Measurements from ENCODE around the gene RXFP1.

Gene RXFP1

DNA sequence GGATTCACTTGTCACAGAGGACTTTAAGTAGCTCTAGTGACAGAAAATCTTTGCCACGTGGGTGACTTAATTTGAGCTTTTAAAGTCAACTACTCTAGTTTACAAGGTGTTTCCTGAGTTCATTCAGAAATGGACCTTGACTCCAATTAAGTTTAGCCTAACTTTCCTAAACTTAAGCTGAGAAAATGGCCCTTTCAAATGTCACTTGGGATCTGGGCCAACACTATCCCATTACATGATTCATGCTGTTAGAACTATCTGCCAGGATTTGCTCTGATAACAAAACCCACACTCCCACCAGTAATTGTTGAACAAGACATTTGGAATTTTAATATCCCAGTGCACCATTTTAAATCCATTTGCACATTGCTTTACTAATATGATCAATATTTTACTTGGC, 109.2 kb downstream of the RXFP1 start:
- H3K27ac ChIP-seq (replicated peaks): no peak overlapping the region
- TF ChIP-seq GABPA (IDR thresholded peaks at IDR 0.05; ENCODE audit: low read depth): no peak
- TF ChIP-seq, protein P1, sequence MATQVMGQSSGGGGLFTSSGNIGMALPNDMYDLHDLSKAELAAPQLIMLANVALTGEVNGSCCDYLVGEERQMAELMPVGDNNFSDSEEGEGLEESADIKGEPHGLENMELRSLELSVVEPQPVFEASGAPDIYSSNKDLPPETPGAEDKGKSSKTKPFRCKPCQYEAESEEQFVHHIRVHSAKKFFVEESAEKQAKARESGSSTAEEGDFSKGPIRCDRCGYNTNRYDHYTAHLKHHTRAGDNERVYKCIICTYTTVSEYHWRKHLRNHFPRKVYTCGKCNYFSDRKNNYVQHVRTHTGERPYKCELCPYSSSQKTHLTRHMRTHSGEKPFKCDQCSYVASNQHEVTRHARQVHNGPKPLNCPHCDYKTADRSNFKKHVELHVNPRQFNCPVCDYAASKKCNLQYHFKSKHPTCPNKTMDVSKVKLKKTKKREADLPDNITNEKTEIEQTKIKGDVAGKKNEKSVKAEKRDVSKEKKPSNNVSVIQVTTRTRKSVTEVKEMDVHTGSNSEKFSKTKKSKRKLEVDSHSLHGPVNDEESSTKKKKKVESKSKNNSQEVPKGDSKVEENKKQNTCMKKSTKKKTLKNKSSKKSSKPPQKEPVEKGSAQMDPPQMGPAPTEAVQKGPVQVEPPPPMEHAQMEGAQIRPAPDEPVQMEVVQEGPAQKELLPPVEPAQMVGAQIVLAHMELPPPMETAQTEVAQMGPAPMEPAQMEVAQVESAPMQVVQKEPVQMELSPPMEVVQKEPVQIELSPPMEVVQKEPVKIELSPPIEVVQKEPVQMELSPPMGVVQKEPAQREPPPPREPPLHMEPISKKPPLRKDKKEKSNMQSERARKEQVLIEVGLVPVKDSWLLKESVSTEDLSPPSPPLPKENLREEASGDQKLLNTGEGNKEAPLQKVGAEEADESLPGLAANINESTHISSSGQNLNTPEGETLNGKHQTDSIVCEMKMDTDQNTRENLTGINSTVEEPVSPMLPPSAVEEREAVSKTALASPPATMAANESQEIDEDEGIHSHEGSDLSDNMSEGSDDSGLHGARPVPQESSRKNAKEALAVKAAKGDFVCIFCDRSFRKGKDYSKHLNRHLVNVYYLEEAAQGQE (IDR thresholded peaks at IDR 0.05; ENCODE audit: insufficient replicate concordance, low read depth): no peak
- no peak for TF ChIP-seq POLR2AphosphoS5 (IDR thresholded peaks at IDR 0.05; ENCODE audit: low read depth)
- TF ChIP-seq, protein P2, sequence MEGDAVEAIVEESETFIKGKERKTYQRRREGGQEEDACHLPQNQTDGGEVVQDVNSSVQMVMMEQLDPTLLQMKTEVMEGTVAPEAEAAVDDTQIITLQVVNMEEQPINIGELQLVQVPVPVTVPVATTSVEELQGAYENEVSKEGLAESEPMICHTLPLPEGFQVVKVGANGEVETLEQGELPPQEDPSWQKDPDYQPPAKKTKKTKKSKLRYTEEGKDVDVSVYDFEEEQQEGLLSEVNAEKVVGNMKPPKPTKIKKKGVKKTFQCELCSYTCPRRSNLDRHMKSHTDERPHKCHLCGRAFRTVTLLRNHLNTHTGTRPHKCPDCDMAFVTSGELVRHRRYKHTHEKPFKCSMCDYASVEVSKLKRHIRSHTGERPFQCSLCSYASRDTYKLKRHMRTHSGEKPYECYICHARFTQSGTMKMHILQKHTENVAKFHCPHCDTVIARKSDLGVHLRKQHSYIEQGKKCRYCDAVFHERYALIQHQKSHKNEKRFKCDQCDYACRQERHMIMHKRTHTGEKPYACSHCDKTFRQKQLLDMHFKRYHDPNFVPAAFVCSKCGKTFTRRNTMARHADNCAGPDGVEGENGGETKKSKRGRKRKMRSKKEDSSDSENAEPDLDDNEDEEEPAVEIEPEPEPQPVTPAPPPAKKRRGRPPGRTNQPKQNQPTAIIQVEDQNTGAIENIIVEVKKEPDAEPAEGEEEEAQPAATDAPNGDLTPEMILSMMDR (IDR thresholded peaks at IDR 0.05; ENCODE audit: insufficient read depth, low read length): no peak
- no peak for DNase-seq (ENCODE audit: low read depth in 1 of 2, low spot score in 1 of 2)
- H3K27me3 ChIP-seq (ENCODE audit: insufficient read depth, poor library complexity, severe bottlenecking): no peaks in the 10 kb centered on the region
- H3K4me3 ChIP-seq (replicated peaks; ENCODE audit: insufficient read depth, low read length): no peak overlapping the region

DNA sequence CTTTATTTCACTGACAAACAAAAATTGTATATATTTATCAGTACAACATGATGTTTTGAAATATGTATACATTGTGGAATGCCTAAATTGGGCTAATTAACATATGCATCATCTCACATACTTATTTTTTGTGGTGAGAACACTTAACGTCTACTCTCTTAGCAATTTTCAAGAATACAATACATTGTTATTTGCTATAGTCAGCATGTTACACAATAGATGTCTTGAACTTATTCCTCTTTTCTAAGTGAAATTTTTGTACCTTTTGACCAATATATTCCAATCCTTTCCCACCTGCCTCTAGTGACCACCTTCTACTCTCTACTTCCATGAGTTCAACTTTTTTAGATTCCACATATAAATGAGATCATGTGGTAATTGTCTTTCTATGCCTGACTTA, 114.9 kb downstream of the RXFP1 start:
- TF ChIP-seq SPI1 (IDR thresholded peaks at IDR 0.05; ENCODE audit: borderline replicate concordance, low read depth) (no peak), GABPA (IDR thresholded peaks at IDR 0.05; ENCODE audit: low read depth) (no peak), POLR2AphosphoS5 (IDR thresholded peaks at IDR 0.05; ENCODE audit: low read depth) (no peak)
- TF ChIP-seq, protein P1 (IDR thresholded peaks at IDR 0.05; ENCODE audit: insufficient replicate concordance, low read depth): no peak
- TF ChIP-seq, protein P2 (IDR thresholded peaks at IDR 0.05; ENCODE audit: insufficient read depth, low read length): no peak
- no peaks in the 10 kb centered on the region for H3K27me3 ChIP-seq (ENCODE audit: insufficient read depth, poor library complexity, severe bottlenecking)
- H3K4me3 ChIP-seq (replicated peaks; ENCODE audit: insufficient read depth, low read length): no peak overlapping the region
- no peak overlapping the region for H3K27ac ChIP-seq (replicated peaks)
- DNase-seq (ENCODE audit: low read depth in 1 of 2, low spot score in 1 of 2): no peak

- Histone ChIP-seq H3K27ac (replicated peaks) (no peak overlapping the region), H3K4me3 (replicated peaks; ENCODE audit: insufficient read depth, low read length) (no peak overlapping the region), H3K27me3 (ENCODE audit: insufficient read depth, poor library complexity, severe bottlenecking) (no peaks in the 10 kb centered on the region)
- DNase-seq (ENCODE audit: low read depth in 1 of 2, low spot score in 1 of 2): no peak
- TF ChIP-seq, protein P1 (IDR thresholded peaks at IDR 0.05; ENCODE audit: insufficient replicate concordance, low read depth): no peak
- TF ChIP-seq SPI1 (IDR thresholded peaks at IDR 0.05; ENCODE audit: borderline replicate concordance, low read depth) (no peak), GABPA (IDR thresholded peaks at IDR 0.05; ENCODE audit: low read depth) (no peak), POLR2AphosphoS5 (IDR thresholded peaks at IDR 0.05; ENCODE audit: low read depth) (no peak)
- TF ChIP-seq, protein P2 (IDR thresholded peaks at IDR 0.05; ENCODE audit: insufficient read depth, low read length): no peak
Measured at GRCh38 chr4:158644356-158644755, 122.7 kb downstream of the RXFP1 start.

Data from HL-60 (cell line).